ENCODE results near the gene TRPC5OS. TPM values are rescaled to one million over a fixed set of nuclear protein-coding genes. Genes with fewer than 3 reads are reported as not detected.

Gene TRPC5OS
- total RNA-seq, 2 donors from 2014 or later, result not detected

- WGBS, 2 experiments (ENCODE audit: insufficient coverage in 1 of 2, insufficient read length in 1 of 2), result 92% methylated on average over 1 of the region's 1 CpG; no CpG with 5 or more reads in 1 of the 2 experiments
- Histone ChIP-seq H3K4me3 (ENCODE audit: low read length) (no peak overlapping the region), H3K27me3 (ENCODE audit: control insufficient read depth, insufficient read depth, low read length, poor library complexity, severe bottlenecking) (no peaks in the 10 kb centered on the region), H3K4me1 (ENCODE audit: control insufficient read depth, insufficient read depth, low read length) (no peaks in the 10 kb centered on the region), H3K9ac (ENCODE audit: extremely low read depth, low read length, poor library complexity, severe bottlenecking) (no peak overlapping the region), H3K9me3 (ENCODE audit: control insufficient read depth, low read length) (no peaks in the 10 kb centered on the region), H3K27ac (ENCODE audit: low read depth, low read length) (no peak overlapping the region), H3K36me3 (ENCODE audit: control insufficient read depth, insufficient read depth, low read length) (no peaks in the 10 kb centered on the region)
- H3K4me1 Mint-ChIP-seq, result peaks cover 8% of the 10 kb centered on the region
- no peak for DNase-seq
- no peak overlapping the region for H3K27ac Mint-ChIP-seq
- no peaks in the 10 kb centered on the region for H3K9me3 Mint-ChIP-seq
- no peaks in the 10 kb centered on the region for H3K27me3 Mint-ChIP-seq (ENCODE audit: insufficient read depth)
- no peaks in the 10 kb centered on the region for H3K36me3 Mint-ChIP-seq (ENCODE audit: low read depth)
- no peak for TF ChIP-seq CTCF (conservative IDR thresholded peaks at IDR 0.05)
- no peak overlapping the region for H3K4me3 Mint-ChIP-seq
Measured at GRCh38 chrX:111857534-111858060, 18.4 kb upstream of the TRPC5OS start.

GRCh38 chrX:111861605-111862004 lies 14.4 kb upstream of the TRPC5OS start:
- no peak overlapping the region for H3K27ac Mint-ChIP-seq
- H3K36me3 Mint-ChIP-seq (ENCODE audit: low read depth), result no peaks in the 10 kb centered on the region
- no peaks in the 10 kb centered on the region for H3K27me3 ChIP-seq (ENCODE audit: control insufficient read depth, insufficient read depth, low read length, poor library complexity, severe bottlenecking)
- H3K9ac ChIP-seq (ENCODE audit: extremely low read depth, low read length, poor library complexity, severe bottlenecking), result no peak overlapping the region
- no peaks in the 10 kb centered on the region for H3K27me3 Mint-ChIP-seq (ENCODE audit: insufficient read depth)
- no peak overlapping the region for H3K27ac ChIP-seq (ENCODE audit: low read depth, low read length)
- H3K4me1 Mint-ChIP-seq, result peaks cover 8% of the 10 kb centered on the region
- WGBS, 2 experiments (ENCODE audit: insufficient coverage in 1 of 2, insufficient read length in 1 of 2), result 88 to 100% methylated on average over 2 to 5 of the region's 5 CpGs
- DNase-seq, result no peak
- TF ChIP-seq CTCF (conservative IDR thresholded peaks at IDR 0.05), result no peak
- no peaks in the 10 kb centered on the region for H3K9me3 ChIP-seq (ENCODE audit: control insufficient read depth, low read length)
- H3K4me3 ChIP-seq (ENCODE audit: low read length), result no peak overlapping the region
- no peak overlapping the region for H3K4me3 Mint-ChIP-seq
- no peaks in the 10 kb centered on the region for H3K4me1 ChIP-seq (ENCODE audit: control insufficient read depth, insufficient read depth, low read length)
- H3K36me3 ChIP-seq (ENCODE audit: control insufficient read depth, insufficient read depth, low read length), result no peaks in the 10 kb centered on the region
- no peaks in the 10 kb centered on the region for H3K9me3 Mint-ChIP-seq

GRCh38 chrX:111867236-111867635 lies 8.7 kb upstream of the TRPC5OS start:
- Mint-ChIP-seq H3K4me1 (peaks cover 16% of the 10 kb centered on the region), H3K27ac (no peak overlapping the region)
- no peaks in the 10 kb centered on the region for H3K9me3 ChIP-seq (ENCODE audit: control insufficient read depth, low read length)

More at GRCh38 chrX:111867236-111867635, 8.7 kb upstream of the TRPC5OS start:
- Histone ChIP-seq H3K9ac (ENCODE audit: extremely low read depth, low read length, poor library complexity, severe bottlenecking) (no peak overlapping the region), H3K27me3 (ENCODE audit: control insufficient read depth, insufficient read depth, low read length, poor library complexity, severe bottlenecking) (no peaks in the 10 kb centered on the region), H3K4me3 (ENCODE audit: low read length) (no peak overlapping the region), H3K36me3 (ENCODE audit: control insufficient read depth, insufficient read depth, low read length) (no peaks in the 10 kb centered on the region), H3K27ac (ENCODE audit: low read depth, low read length) (no peak overlapping the region), H3K4me1 (ENCODE audit: control insufficient read depth, insufficient read depth, low read length) (no peaks in the 10 kb centered on the region)
- Mint-ChIP-seq H3K27me3 (ENCODE audit: insufficient read depth) (no peaks in the 10 kb centered on the region), H3K36me3 (ENCODE audit: low read depth) (peaks cover 2% of the 10 kb centered on the region), H3K4me3 (no peak overlapping the region), H3K9me3 (peaks cover 2% of the 10 kb centered on the region)
- no peak for DNase-seq
- no peak for TF ChIP-seq CTCF (conservative IDR thresholded peaks at IDR 0.05)
- WGBS, 2 experiments (ENCODE audit: insufficient coverage in 1 of 2, insufficient read length in 1 of 2), result 89% methylated on average over 2 of the region's 2 CpGs; no CpG with 5 or more reads in 1 of the 2 experiments
